GM10248 (cell line): ENCODE data around the gene HMGN1.
A peak's percentile ranks its signal among the peaks of the same experiment; 100 is the strongest.

Experiments used
- CTCF ChIA-PET: fragments of 300-600 bp; sonication (Branson Sonifier 250); formaldehyde crosslinking; extraction: SDS; loops from one replicate; lab custom pipeline; 2021; ENCODE audit warnings: antibody characterized with exemption; lab: Yijun Ruan, JAX
- POLR2A ChIA-PET: fragments of 350-650 bp; sonication (Branson Sonifier 250); formaldehyde crosslinking; extraction: SDS; loops from one replicate; lab custom pipeline; 2020; ENCODE audit warnings: antibody characterized with exemption; lab: Yijun Ruan, JAX
- DNase-seq: peaks from one replicate; pipeline ENCODE4 v3.0.0; 2012; ENCODE audit errors: extremely low spot score
- CTCF ChIP-seq: IDR thresholded peaks from 2 replicates; pipeline ENCODE4 v1.5.1; 2012; ENCODE audit warnings: mild to moderate bottlenecking, low read depth; ENCODE audit errors: extremely low read depth, missing control alignments, control extremely low read depth

Gene HMGN1

GRCh38 chr21:39362733-39363132 is 13.8 kb upstream of the HMGN1 start:
- CTCF ChIA-PET: interaction anchor here (1.3 to 2.1 kb wide), 3 partner anchors 11 to 25 kb away, joined by 3 to 8 read pairs (median 4); no protein-coding TSS in a partner anchor
- POLR2A ChIA-PET: no interaction called here
- TF ChIP-seq CTCF: no peak
- no peak for DNase-seq

GRCh38 chr21:39359382-39359781 is 10.5 kb upstream of the HMGN1 start:
- TF ChIP-seq CTCF: no peak

GRCh38 chr21:39353295-39353694 is 4.4 kb upstream of the HMGN1 start:
- CTCF ChIA-PET: no interaction called here
- POLR2A ChIA-PET: no interaction called here
- no peak for DNase-seq
- no peak for TF ChIP-seq CTCF

More at GRCh38 chr21:39359382-39359781, 10.5 kb upstream of the HMGN1 start:
- ChIA-PET POLR2A (no interaction called here), CTCF (no interaction called here)
- DNase-seq: no peak

- TF ChIP-seq CTCF: no peak
- ChIA-PET POLR2A (no interaction called here), CTCF (no interaction called here)
- no peak for DNase-seq
These were observed 1.5 kb upstream of the HMGN1 start for GRCh38 chr21:39350094-39351005.

GRCh38 chr21:39349211-39350093 is 564 bp upstream of the HMGN1 start:
- ChIA-PET CTCF (interaction anchor here (2.2 kb wide), 1 partner anchor 38 kb away, joined by 8 read pairs; no protein-coding TSS in a partner anchor), POLR2A (interaction anchor here (1.0 to 1.2 kb wide), 2 partner anchors 10 to 166 kb away, joined by 3 to 6 read pairs; partner anchors contain the start of gene PSMG1)
- TF ChIP-seq CTCF: no peak
- DNase-seq: peak; percentile 97

- no peak for TF ChIP-seq CTCF
- DNase-seq: no peak
- ChIA-PET POLR2A (interaction anchor here (0.6 to 1.0 kb wide), 2 partner anchors 30 to 164 kb away, joined by 3 to 6 read pairs; partner anchors contain the start of gene PSMG1), CTCF (interaction anchor here (1.0 to 2.2 kb wide), 4 partner anchors 10 to 65 kb away, joined by 3 to 10 read pairs (median 8); partner anchors contain the start of gene BRWD1)
These were observed 891 bp downstream of the HMGN1 start for GRCh38 chr21:39348040-39348354.
